HepG2 (cell line): Measurements from ENCODE around the gene FLAD1. TPM values are rescaled to one million over a fixed set of nuclear protein-coding genes. Genes with fewer than 3 reads are reported as not detected.

Experiments
- HMG20A ChIP-seq: IDR thresholded peaks from 2 replicates; pipeline ENCODE4 v1.6.1; 2016; ENCODE audit warnings: borderline replicate concordance
- IKZF1 ChIP-seq: fragments of 450-650 bp; IDR thresholded peaks from 2 replicates; pipeline ENCODE4 v1.7.1; 2016
- KLF6 ChIP-seq: IDR thresholded peaks from 2 replicates; pipeline ENCODE4 v1.8.0; 2016; ENCODE audit warnings: missing biosample characterization, missing genetic modification reagents
- NFATC3 ChIP-seq: sonication (generic); formaldehyde crosslinking; IDR thresholded peaks from 2 replicates; pipeline ENCODE4 v1.5.1; 2020; ENCODE audit warnings: mild to moderate bottlenecking, missing genetic modification reagents
- NFKBIZ ChIP-seq: IDR thresholded peaks from 2 replicates; pipeline ENCODE4 v1.6.1; 2018; ENCODE audit warnings: missing genetic modification reagents, missing compliant biosample characterization
- POGZ ChIP-seq: sonication (generic); formaldehyde crosslinking; IDR thresholded peaks from 2 replicates; pipeline ENCODE4 v1.4.0; 2020; ENCODE audit warnings: mild to moderate bottlenecking, missing genetic modification reagents
- SIN3A ChIP-seq: IDR thresholded peaks from 2 replicates; pipeline ENCODE4 v1.6.1; 2011; ENCODE audit warnings: low read depth, mild to moderate bottlenecking, control low read depth, low read length, borderline replicate concordance
- SMAD3 ChIP-seq: sonication (generic); formaldehyde crosslinking; IDR thresholded peaks from 2 replicates; pipeline ENCODE4 v1.4.0; 2020; ENCODE audit warnings: missing genetic modification reagents
- SOX13 ChIP-seq, 3 experiments: fragments of 450-650 bp in 1 of 3; sonication (generic) in 1 of 3; formaldehyde crosslinking in 1 of 3; IDR thresholded peaks in 2 of 3; conservative IDR thresholded peaks in 1 of 3; 2 replicates each; pipeline versions ENCODE4 v1.5.0 to v1.6.1; 2016 to 2020; ENCODE audit warnings: antibody characterized with exemption in 1 of 3, mild to moderate bottlenecking in 1 of 3, missing compliant biosample characterization in 1 of 3, missing genetic modification reagents in 1 of 3, moderate library complexity in 1 of 3
- ZNF772 ChIP-seq: sonication (generic); formaldehyde crosslinking; IDR thresholded peaks from 2 replicates; pipeline ENCODE4 v1.5.0; 2020; ENCODE audit warnings: mild to moderate bottlenecking, missing genetic modification reagents
- ZNF790 ChIP-seq: sonication (generic); formaldehyde crosslinking; IDR thresholded peaks from 2 replicates; pipeline ENCODE4 v1.8.0; 2022; ENCODE audit warnings: missing genetic modification reagents, mild to moderate bottlenecking, borderline replicate concordance
- ZZZ3 ChIP-seq: sonication (generic); formaldehyde crosslinking; IDR thresholded peaks from 2 replicates; pipeline ENCODE4 v1.4.0; 2020; ENCODE audit warnings: missing genetic modification reagents, mild to moderate bottlenecking, borderline replicate concordance
- polyA plus RNA-seq, 8 experiments: library from polyadenylated mRNA; depleted of rRNA in 3 of 8; stranded (reverse) in 7 of 8; unstranded in 1 of 8; fragments of >200 nt; fragmentation: Illumina TruSeq in 4 of 8; extraction: Trizol in 4 of 8; gene quantifications; 2 replicates each; pipeline versions ENCODE4 v1.2.1 to v1.2.3, GENCODE V29; 2011 to 2016; ENCODE audit warnings: low read depth in 4 of 8, missing spikeins in 1 of 8, mixed read lengths in 1 of 8; ENCODE audit not compliant: insufficient read depth in 1 of 8
- total RNA-seq, 5 experiments: library from RNA; depleted of rRNA; stranded (reverse); fragments of >200 nt; fragmentation: Illumina TruSeq; extraction: Trizol; gene quantifications; 2 replicates each; pipeline ENCODE4 v1.2.3, GENCODE V29; 2016; ENCODE audit warnings: low read depth in 1 of 5
- TF ChIP-seq, protein P1 (sequence below): IDR thresholded peaks from 2 replicates; pipeline ENCODE4 v1.6.1; 2016; ENCODE audit warnings: low read depth, missing genetic modification reagents, missing compliant biosample characterization
- TF ChIP-seq, protein P2 (sequence below): IDR thresholded peaks from 2 replicates; pipeline ENCODE4 v1.6.1; 2018; ENCODE audit warnings: missing genetic modification reagents, mild to moderate bottlenecking, missing compliant biosample characterization
- TF ChIP-seq, protein P3 (sequence below): sonication (generic); formaldehyde crosslinking; IDR thresholded peaks from 2 replicates; pipeline ENCODE4 v1.8.1; 2023; ENCODE audit warnings: missing genetic modification reagents, inconsistent platforms, borderline replicate concordance
- TF ChIP-seq, protein P4 (sequence below), 2 experiments: sonication (generic) in 1 of 2; formaldehyde crosslinking in 1 of 2; IDR thresholded peaks; 2 replicates each; pipeline versions ENCODE4 v1.4.0 to v1.6.1; 2016 to 2020; ENCODE audit warnings: borderline replicate concordance in 1 of 2, low read depth in 1 of 2, mild to moderate bottlenecking in 1 of 2, missing genetic modification reagents in 1 of 2

Gene FLAD1
- total and polyA plus RNA-seq, 2 of the 13 experiments (the other 11 are each of a cell fraction or from before 2014, with no cell fraction given): 25.9 to 32.8 TPM

DNA sequence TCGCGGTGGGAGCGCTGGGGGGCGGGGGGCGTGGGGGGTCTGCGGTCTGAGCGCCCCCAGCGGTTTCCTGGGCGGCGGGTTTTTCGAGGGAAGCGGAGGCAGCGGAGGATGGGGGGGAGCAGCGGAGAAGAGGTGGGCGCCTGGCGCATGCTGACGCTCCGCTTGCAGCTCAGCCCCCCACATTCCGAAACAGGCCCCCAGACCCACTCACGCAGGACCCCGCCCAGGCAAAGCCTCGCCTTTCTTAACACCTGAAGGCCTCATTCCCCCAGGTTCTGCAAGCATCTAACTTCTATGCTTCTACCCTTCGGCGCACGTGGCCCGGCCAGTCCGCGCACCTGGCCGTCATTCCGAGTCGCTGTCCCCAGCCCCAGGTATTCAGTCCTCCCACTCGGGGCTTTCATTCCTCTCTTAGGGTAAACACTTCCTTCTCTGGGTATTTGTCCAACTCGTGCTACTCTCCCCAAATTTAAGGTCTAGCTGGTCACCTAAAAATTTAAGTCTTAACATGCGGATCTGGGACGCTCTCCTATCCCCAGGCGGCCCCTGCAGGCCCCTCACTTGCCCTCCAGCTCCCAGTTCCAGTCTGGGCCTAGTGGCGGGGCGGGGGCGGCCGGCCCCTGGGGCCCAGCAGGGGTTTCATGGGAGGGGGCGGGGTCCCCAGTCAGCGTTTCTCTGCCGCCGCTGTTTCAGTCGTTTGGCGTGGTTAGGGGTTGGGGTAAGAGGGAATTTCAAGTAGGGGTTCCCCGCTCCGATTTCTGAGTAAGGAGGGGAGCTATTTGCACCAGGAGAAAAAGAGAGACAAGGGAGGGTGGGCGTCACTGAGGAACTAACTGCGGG lies 16.6 kb downstream of the FLAD1 start (continued):
- TF ChIP-seq, protein P1, sequence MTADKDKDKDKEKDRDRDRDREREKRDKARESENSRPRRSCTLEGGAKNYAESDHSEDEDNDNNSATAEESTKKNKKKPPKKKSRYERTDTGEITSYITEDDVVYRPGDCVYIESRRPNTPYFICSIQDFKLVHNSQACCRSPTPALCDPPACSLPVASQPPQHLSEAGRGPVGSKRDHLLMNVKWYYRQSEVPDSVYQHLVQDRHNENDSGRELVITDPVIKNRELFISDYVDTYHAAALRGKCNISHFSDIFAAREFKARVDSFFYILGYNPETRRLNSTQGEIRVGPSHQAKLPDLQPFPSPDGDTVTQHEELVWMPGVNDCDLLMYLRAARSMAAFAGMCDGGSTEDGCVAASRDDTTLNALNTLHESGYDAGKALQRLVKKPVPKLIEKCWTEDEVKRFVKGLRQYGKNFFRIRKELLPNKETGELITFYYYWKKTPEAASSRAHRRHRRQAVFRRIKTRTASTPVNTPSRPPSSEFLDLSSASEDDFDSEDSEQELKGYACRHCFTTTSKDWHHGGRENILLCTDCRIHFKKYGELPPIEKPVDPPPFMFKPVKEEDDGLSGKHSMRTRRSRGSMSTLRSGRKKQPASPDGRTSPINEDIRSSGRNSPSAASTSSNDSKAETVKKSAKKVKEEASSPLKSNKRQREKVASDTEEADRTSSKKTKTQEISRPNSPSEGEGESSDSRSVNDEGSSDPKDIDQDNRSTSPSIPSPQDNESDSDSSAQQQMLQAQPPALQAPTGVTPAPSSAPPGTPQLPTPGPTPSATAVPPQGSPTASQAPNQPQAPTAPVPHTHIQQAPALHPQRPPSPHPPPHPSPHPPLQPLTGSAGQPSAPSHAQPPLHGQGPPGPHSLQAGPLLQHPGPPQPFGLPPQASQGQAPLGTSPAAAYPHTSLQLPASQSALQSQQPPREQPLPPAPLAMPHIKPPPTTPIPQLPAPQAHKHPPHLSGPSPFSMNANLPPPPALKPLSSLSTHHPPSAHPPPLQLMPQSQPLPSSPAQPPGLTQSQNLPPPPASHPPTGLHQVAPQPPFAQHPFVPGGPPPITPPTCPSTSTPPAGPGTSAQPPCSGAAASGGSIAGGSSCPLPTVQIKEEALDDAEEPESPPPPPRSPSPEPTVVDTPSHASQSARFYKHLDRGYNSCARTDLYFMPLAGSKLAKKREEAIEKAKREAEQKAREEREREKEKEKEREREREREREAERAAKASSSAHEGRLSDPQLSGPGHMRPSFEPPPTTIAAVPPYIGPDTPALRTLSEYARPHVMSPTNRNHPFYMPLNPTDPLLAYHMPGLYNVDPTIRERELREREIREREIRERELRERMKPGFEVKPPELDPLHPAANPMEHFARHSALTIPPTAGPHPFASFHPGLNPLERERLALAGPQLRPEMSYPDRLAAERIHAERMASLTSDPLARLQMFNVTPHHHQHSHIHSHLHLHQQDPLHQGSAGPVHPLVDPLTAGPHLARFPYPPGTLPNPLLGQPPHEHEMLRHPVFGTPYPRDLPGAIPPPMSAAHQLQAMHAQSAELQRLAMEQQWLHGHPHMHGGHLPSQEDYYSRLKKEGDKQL (CRISPR knock-in tag): no peak
- TF ChIP-seq SOX13 (IDR thresholded peaks at IDR 0.05): no peak
- TF ChIP-seq SOX13 (CRISPR knock-in tag; conservative IDR thresholded peaks at IDR 0.05 in 1 of 2, IDR thresholded peaks at IDR 0.05 in 1 of 2): 0 out of 4 replicates have a peak, but pooled peaks of 1 of the 2 experiments have one; percentile 13
- no peak; the same call in 1 of the 2 replicates for TF ChIP-seq NFATC3 (CRISPR knock-in tag)
- no peak for TF ChIP-seq KLF6
- no peak for TF ChIP-seq HMG20A (CRISPR knock-in tag)
- no peak for TF ChIP-seq POGZ (CRISPR knock-in tag)
- TF ChIP-seq ZZZ3: no peak
- TF ChIP-seq, protein P2, sequence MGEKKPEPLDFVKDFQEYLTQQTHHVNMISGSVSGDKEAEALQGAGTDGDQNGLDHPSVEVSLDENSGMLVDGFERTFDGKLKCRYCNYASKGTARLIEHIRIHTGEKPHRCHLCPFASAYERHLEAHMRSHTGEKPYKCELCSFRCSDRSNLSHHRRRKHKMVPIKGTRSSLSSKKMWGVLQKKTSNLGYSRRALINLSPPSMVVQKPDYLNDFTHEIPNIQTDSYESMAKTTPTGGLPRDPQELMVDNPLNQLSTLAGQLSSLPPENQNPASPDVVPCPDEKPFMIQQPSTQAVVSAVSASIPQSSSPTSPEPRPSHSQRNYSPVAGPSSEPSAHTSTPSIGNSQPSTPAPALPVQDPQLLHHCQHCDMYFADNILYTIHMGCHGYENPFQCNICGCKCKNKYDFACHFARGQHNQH: peak; percentile 40; the same call in 1 of the 2 replicates
- TF ChIP-seq IKZF1: no peak
- TF ChIP-seq SIN3A: no peak
- TF ChIP-seq, protein P3, sequence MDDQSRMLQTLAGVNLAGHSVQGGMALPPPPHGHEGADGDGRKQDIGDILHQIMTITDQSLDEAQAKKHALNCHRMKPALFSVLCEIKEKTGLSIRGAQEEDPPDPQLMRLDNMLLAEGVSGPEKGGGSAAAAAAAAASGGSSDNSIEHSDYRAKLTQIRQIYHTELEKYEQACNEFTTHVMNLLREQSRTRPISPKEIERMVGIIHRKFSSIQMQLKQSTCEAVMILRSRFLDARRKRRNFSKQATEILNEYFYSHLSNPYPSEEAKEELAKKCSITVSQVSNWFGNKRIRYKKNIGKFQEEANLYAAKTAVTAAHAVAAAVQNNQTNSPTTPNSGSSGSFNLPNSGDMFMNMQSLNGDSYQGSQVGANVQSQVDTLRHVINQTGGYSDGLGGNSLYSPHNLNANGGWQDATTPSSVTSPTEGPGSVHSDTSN (CRISPR knock-in tag): no peak
- TF ChIP-seq ZNF790 (CRISPR knock-in tag): peak; percentile 38; the same call in 1 of the 2 replicates
- TF ChIP-seq SMAD3 (CRISPR knock-in tag): no peak
- TF ChIP-seq, protein P4, sequence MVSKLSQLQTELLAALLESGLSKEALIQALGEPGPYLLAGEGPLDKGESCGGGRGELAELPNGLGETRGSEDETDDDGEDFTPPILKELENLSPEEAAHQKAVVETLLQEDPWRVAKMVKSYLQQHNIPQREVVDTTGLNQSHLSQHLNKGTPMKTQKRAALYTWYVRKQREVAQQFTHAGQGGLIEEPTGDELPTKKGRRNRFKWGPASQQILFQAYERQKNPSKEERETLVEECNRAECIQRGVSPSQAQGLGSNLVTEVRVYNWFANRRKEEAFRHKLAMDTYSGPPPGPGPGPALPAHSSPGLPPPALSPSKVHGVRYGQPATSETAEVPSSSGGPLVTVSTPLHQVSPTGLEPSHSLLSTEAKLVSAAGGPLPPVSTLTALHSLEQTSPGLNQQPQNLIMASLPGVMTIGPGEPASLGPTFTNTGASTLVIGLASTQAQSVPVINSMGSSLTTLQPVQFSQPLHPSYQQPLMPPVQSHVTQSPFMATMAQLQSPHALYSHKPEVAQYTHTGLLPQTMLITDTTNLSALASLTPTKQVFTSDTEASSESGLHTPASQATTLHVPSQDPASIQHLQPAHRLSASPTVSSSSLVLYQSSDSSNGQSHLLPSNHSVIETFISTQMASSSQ (IDR thresholded peaks at IDR 0.05; ENCODE audit: low read depth): no peak
- TF ChIP-seq, protein P4 (CRISPR knock-in tag; IDR thresholded peaks at IDR 0.05; ENCODE audit: borderline replicate concordance): no peak
- no peak for TF ChIP-seq ZNF772 (CRISPR knock-in tag)
- peak; percentile 69; the same call in 1 of the 2 replicates for TF ChIP-seq NFKBIZ (CRISPR knock-in tag)
